PC-3 (cell line): ENCODE results near the gene PTPRR. TPM values are rescaled to one million over a fixed set of nuclear protein-coding genes. Genes with fewer than 3 reads are reported as not detected.

Experiments
- ATAC-seq: fragments of 200-7000 bp; cut with Tn5 transposase; 2 replicates; pipeline ENCODE4 v1.9.1; 2020; ENCODE audit warnings: mild to moderate bottlenecking, moderate library complexity
- BruUV-seq: library from RNA; stranded (reverse); fragments of 400-500 nt; replicated peaks from 2 replicates; lab custom pipeline; 2021; lab: Mats Ljungman, UMichigan
- CTCF ChIA-PET: fragments of 300-600 bp; sonication (Branson Sonifier 250); formaldehyde crosslinking; loops from one replicate; lab custom pipeline; 2022; ENCODE audit warnings: antibody characterized with exemption; lab: Charles Lee
- POLR2A ChIA-PET: fragments of 300-600 bp; sonication (Branson Sonifier 250); formaldehyde crosslinking; loops from one replicate; lab custom pipeline; 2022; ENCODE audit warnings: antibody characterized with exemption; ENCODE audit not compliant: unreplicated experiment; lab: Charles Lee
- DNase-seq: peaks from one replicate; pipeline ENCODE4 v3.0.0-alpha.2; 2015
- H2AFZ ChIP-seq: fragments of 300-600 bp; sonication (generic); 2 replicates; pipeline ENCODE4 v1.6.0; 2016; ENCODE audit warnings: antibody characterized with exemption, low read length
- H3F3A ChIP-seq: fragments of 300-600 bp; sonication (generic); one replicate; pipeline ENCODE4 v1.6.0; 2017; ENCODE audit warnings: antibody characterized with exemption, low read length, control low read depth, mild to moderate bottlenecking; ENCODE audit not compliant: unreplicated experiment
- H3K27ac ChIP-seq: fragments of 300-600 bp; sonication (generic); 2 replicates; pipeline ENCODE4 v1.5.1; 2016; ENCODE audit warnings: mild to moderate bottlenecking, low read length
- H3K27me3 ChIP-seq: fragments of 300-600 bp; sonication (generic); 2 replicates; pipeline ENCODE4 v1.6.1; 2016; ENCODE audit warnings: low read length, mixed read lengths
- H3K36me3 ChIP-seq: fragments of 300-600 bp; sonication (generic); 2 replicates; pipeline ENCODE4 v1.6.1; 2016; ENCODE audit warnings: low read depth, mixed run types, low read length, mixed read lengths
- H3K4me1 ChIP-seq: fragments of 300-600 bp; sonication (generic); 2 replicates; pipeline ENCODE4 v1.5.1; 2016; ENCODE audit warnings: low read length; ENCODE audit not compliant: insufficient read depth
- H3K4me2 ChIP-seq: fragments of 300-600 bp; sonication (generic); 2 replicates; pipeline ENCODE4 v1.6.0; 2016; ENCODE audit warnings: low read length
- H3K4me3 ChIP-seq: fragments of 300-600 bp; sonication (generic); 2 replicates; pipeline ENCODE4 v1.5.1; 2016; ENCODE audit warnings: mild to moderate bottlenecking, low read length, mixed read lengths
- H3K79me2 ChIP-seq: fragments of 300-600 bp; sonication (generic); 2 replicates; pipeline ENCODE4 v1.6.1; 2017; ENCODE audit warnings: low read length, mixed read lengths
- H3K9ac ChIP-seq: fragments of 300-600 bp; sonication (generic); 2 replicates; pipeline ENCODE4 v1.6.0; 2016; ENCODE audit warnings: mild to moderate bottlenecking, low read length
- H3K9me2 ChIP-seq: fragments of 300-600 bp; sonication (generic); replicated peaks from 2 replicates; pipeline ENCODE4 v1.6.1; 2016; ENCODE audit warnings: mixed run types, low read length, mixed read lengths
- H3K9me3 ChIP-seq: fragments of 300-600 bp; sonication (generic); 2 replicates; pipeline ENCODE4 v1.6.1; 2016; ENCODE audit warnings: low read length, mixed read lengths
- H4K20me1 ChIP-seq: fragments of 300-600 bp; sonication (generic); 2 replicates; pipeline ENCODE4 v1.6.1; 2016; ENCODE audit warnings: low read length, mixed read lengths
- EZH2 ChIP-seq: fragments of 300-600 bp; sonication (generic); IDR thresholded peaks from one replicate; pipeline ENCODE4 v1.6.1; 2017; ENCODE audit warnings: antibody characterized with exemption, mild to moderate bottlenecking, low read length; ENCODE audit not compliant: unreplicated experiment
- EZH2phosphoT487 ChIP-seq: fragments of 300-600 bp; sonication (generic); IDR thresholded peaks from 2 replicates; pipeline ENCODE4 v1.6.1; 2018; ENCODE audit warnings: mild to moderate bottlenecking, antibody characterized with exemption, low read length, borderline replicate concordance
- intact Hi-C: fragments of 100-400 bp; cut with micrococcal nuclease; formaldehyde crosslinking; loops from 2 replicates; pipeline ENCODE4 v1.9.0; 2023
- total RNA-seq: library from RNA; depleted of rRNA; stranded (reverse); fragments of >200 nt; gene quantifications from 2 replicates; pipeline ENCODE4 v1.2.3, GENCODE V29; 2014
- TF ChIP-seq, protein P1 (sequence below): fragments of 300-600 bp; sonication (generic); conservative IDR thresholded peaks from 2 replicates; pipeline ENCODE4 v1.5.1; 2017; ENCODE audit warnings: antibody characterized with exemption, low read depth, mild to moderate bottlenecking, low read length

PTPRR gene
- total RNA-seq, 1 experiment from 2014 or later: 3.1 TPM

DNA sequence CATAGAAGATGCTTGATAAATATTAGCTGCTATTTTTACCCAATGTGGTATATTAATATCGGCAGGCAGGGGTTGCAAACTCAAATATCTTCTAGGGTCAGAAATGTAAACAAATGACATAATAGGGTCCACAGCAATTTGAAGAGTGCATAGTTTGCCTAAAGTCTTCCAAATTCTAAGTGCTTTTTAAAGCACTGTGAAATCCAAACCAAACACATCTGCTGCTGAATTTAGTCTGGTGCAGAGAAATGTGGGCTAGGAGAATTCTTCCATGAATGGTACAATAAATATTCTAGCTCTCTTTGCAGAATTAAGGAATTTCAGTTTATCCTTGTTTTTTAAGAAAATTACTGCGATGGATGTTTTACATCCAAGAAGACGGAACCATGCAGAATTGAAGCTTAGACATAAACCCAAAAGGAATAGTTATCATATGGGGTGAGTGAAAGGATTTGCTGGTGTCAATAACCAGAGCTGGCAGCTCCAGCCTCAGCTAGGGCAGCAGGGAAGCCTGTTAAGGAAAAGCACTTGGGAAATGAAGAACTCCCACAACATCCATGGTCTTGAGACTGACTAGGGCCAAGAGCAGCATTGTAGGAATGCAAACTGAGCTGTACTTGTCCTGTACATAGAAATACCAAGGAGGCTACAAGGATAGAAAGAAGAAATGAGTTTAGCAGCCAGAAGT, 65.5 kb downstream of the PTPRR start:
- H3K79me2 ChIP-seq: no peaks in the 10 kb centered on the region
- H3K27ac ChIP-seq: no peak overlapping the region
- no peak overlapping the region for H3K9ac ChIP-seq
- H3K36me3 ChIP-seq: no peaks in the 10 kb centered on the region
- H3K4me1 ChIP-seq: no peaks in the 10 kb centered on the region
- ATAC-seq (no peak), DNase-seq (no peak)
- ChIA-PET CTCF (no interaction called here), POLR2A (no interaction called here)
- no peak for TF ChIP-seq EZH2phosphoT487
- no peak for TF ChIP-seq EZH2
- TF ChIP-seq, protein P1, sequence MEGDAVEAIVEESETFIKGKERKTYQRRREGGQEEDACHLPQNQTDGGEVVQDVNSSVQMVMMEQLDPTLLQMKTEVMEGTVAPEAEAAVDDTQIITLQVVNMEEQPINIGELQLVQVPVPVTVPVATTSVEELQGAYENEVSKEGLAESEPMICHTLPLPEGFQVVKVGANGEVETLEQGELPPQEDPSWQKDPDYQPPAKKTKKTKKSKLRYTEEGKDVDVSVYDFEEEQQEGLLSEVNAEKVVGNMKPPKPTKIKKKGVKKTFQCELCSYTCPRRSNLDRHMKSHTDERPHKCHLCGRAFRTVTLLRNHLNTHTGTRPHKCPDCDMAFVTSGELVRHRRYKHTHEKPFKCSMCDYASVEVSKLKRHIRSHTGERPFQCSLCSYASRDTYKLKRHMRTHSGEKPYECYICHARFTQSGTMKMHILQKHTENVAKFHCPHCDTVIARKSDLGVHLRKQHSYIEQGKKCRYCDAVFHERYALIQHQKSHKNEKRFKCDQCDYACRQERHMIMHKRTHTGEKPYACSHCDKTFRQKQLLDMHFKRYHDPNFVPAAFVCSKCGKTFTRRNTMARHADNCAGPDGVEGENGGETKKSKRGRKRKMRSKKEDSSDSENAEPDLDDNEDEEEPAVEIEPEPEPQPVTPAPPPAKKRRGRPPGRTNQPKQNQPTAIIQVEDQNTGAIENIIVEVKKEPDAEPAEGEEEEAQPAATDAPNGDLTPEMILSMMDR: no peak
- H2AFZ ChIP-seq: no peak overlapping the region
- H3K4me2 ChIP-seq: no peak overlapping the region
- no peaks in the 10 kb centered on the region for H4K20me1 ChIP-seq
- H3F3A ChIP-seq: no peaks in the 10 kb centered on the region
- no peaks in the 10 kb centered on the region for H3K9me3 ChIP-seq
- no TSS peak for BruUV-seq
- intact Hi-C loops: no loop called here
- H3K4me3 ChIP-seq: no peak overlapping the region
- no peaks in the 10 kb centered on the region for H3K27me3 ChIP-seq
- H3K9me2 ChIP-seq: no peaks in the 10 kb centered on the region

DNA sequence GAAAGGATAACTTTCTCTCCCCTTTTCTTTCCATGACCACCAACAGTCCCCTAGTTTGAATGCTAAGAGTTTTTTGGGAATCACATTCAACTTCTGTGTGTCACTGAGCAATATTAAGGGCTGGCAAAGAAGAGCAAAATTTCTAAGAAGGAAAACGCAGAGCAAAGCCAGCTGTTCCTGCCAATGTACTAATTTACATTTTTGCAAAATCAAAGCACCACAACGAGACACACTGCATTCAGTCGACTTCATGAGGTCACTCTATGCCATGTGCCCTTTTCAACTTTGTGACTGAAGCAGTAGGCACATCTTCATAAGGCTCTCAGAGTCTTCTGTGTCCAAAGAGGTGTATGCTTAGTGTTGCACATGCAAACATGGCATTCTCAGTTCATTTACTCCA, 66.4 kb downstream of the PTPRR start:
- no peak for ATAC-seq
- intact Hi-C loops: no loop called here
- BruUV-seq: no TSS peak
- no peaks in the 10 kb centered on the region for H3F3A ChIP-seq
- no peak overlapping the region for H3K4me2 ChIP-seq
- H3K4me3 ChIP-seq: no peak overlapping the region
- no peaks in the 10 kb centered on the region for H3K36me3 ChIP-seq
- H3K27ac ChIP-seq: no peak overlapping the region
- no peak for TF ChIP-seq EZH2phosphoT487
- no peaks in the 10 kb centered on the region for H3K9me2 ChIP-seq
- no peaks in the 10 kb centered on the region for H3K9me3 ChIP-seq
- H4K20me1 ChIP-seq: no peaks in the 10 kb centered on the region
- ChIA-PET CTCF (no interaction called here), POLR2A (no interaction called here)
- DNase-seq: no peak
- no peak overlapping the region for H3K9ac ChIP-seq
- H2AFZ ChIP-seq: no peak overlapping the region
- H3K79me2 ChIP-seq: no peaks in the 10 kb centered on the region
- no peaks in the 10 kb centered on the region for H3K4me1 ChIP-seq
- no peaks in the 10 kb centered on the region for H3K27me3 ChIP-seq

DNA sequence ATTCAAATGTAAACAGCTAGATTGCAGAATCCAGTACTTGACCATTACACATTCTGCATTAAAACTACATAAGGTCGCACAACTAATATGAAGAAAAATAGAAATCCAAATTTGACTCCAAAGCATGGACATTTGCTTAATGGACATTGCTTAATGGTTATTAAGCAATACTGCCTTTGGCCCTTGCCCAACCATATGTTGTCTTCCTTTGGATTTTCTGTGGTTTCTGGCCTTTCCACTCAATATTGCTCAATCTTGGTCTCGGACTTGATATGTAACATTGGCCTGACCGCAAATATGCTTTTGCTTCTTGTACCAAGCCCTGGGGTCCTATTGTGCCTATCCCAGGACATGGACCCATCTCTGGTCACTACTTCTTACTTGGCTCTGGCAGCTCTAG, 67.2 kb downstream of the PTPRR start:
- ChIA-PET POLR2A (no interaction called here), CTCF (no interaction called here)
- no peaks in the 10 kb centered on the region for H3K79me2 ChIP-seq
- no peak overlapping the region for H2AFZ ChIP-seq
- intact Hi-C loops: no loop called here
- H3K9ac ChIP-seq: no peak overlapping the region
- no peaks in the 10 kb centered on the region for H3K9me2 ChIP-seq
- H4K20me1 ChIP-seq: no peaks in the 10 kb centered on the region
- no peaks in the 10 kb centered on the region for H3K4me1 ChIP-seq
- no peak overlapping the region for H3K4me3 ChIP-seq
- BruUV-seq: no TSS peak
- DNase-seq (no peak), ATAC-seq (no peak)
- no peak overlapping the region for H3K4me2 ChIP-seq
- H3K36me3 ChIP-seq: no peaks in the 10 kb centered on the region
- H3K27ac ChIP-seq: no peak overlapping the region
- TF ChIP-seq EZH2phosphoT487 (no peak), EZH2 (no peak)
- no peaks in the 10 kb centered on the region for H3F3A ChIP-seq
- H3K9me3 ChIP-seq: no peaks in the 10 kb centered on the region
- no peaks in the 10 kb centered on the region for H3K27me3 ChIP-seq
